Nucleus accumbens (tissue), 56 donors: ENCODE measurements around the gene SELENBP1.
"Not testable (repeated sequence)": the region's sequence is repeated elsewhere in the genome, so short reads cannot be mapped to it uniquely, and the experiment has no call there.

Source experiments
- DNase-seq, 56 donors: peaks; one replicate each; lab custom pipeline; 2025; lab: John Stamatoyannopoulos, UW

The SELENBP1 gene

GRCh38 chr1:151372058-151372934 lies at the start of gene SELENBP1:
Gene SELENBP1, minus strand, starts transcription at chr1:151372705. Its CDS starts 64 bp downstream, at chr1:151372641.
- DNase-seq = peak in 51 of 56 donors; percentile 6 to 76 (median 45)

DNA sequence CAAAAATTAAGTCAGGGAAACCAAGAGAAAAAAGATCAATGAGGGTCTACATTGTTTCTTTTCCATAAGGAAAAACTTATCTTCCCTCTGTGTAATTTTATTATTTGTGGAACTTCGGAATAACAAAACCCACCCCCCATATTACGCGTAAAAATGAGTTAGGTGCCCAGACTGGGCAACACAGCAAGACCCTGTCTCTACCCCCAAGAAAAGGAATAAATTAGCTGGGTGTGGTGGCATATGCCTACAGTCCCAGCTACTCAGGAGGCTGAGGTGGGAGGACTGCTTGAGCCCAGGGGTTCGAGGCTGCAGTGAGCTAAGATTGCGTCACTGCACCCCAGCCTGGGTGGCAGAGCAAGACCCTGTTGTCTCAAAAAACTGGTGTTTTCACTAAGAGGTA lies 47.3 kb upstream of the SELENBP1 start:
- no peak for DNase-seq

DNA sequence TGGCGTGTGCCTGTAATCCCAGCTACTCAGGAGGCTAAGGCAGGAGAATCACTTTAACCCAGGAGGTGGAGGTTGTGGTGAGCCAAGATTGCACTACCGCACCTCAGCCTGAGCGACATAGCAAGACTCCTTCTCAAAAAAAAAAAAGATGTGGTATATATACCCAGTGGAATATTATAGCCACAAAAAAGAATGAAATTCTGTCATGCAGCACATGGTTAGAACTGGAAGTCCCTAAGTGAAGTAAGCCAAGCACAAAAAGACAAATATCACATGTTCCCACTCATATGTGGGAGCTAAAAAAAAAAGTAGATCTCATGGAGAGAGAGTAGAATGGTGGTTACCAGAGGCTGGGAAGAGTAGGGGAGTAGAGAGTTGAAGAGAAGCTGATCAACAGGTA lies 45.6 kb upstream of the SELENBP1 start:
- no peak for DNase-seq

- no peak for DNase-seq
These were observed 43.7 kb upstream of the SELENBP1 start for GRCh38 chr1:151416231-151416630.

DNA sequence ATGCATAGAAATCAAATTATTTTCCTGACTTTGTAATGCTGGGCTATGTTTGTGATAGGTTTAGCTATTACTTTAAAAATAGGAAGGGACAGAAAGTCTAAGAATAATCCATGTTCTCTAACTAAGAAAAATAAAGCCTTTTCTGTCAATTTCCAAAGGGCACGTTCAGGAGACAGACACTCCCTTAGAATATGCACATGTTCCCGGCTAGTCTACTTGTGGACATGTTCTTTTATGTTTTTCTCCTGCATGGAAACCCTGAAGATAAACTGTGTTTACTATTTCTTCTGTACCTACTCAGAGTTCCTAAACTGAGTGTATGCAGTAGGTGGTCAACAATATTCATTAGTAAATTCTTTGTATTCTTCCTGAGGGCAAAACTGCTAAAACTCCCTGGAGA lies 39.4 kb upstream of the SELENBP1 start:
- no peak for DNase-seq

- DNase-seq = no peak
These were observed 36.4 kb upstream of the SELENBP1 start for GRCh38 chr1:151408891-151409290.

GRCh38 chr1:151407304-151407703 lies 34.8 kb upstream of the SELENBP1 start:
- no peak for DNase-seq

DNA sequence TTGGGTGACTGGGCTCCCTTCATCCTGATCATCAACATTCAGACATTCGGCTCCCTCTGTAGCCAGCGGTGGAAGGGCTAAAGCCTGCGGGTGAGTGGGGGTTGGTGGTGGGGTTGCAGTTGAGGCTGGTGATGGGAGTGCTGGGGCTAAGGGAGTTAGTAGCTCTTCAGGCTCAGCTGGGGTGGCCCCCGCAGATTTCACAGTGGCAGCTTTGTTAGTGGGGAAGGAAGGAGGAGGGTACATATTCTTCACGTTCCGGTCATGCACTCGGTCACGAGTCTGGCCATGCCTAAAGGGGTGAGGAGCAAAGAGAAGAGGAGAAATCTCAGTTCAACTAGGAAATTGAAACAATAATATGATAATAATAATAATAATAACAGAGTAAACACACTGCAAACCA lies 33.7 kb upstream of the SELENBP1 start:
- peak in 23 of 56 donors; percentile 1 to 38 (median 15) for DNase-seq

DNA sequence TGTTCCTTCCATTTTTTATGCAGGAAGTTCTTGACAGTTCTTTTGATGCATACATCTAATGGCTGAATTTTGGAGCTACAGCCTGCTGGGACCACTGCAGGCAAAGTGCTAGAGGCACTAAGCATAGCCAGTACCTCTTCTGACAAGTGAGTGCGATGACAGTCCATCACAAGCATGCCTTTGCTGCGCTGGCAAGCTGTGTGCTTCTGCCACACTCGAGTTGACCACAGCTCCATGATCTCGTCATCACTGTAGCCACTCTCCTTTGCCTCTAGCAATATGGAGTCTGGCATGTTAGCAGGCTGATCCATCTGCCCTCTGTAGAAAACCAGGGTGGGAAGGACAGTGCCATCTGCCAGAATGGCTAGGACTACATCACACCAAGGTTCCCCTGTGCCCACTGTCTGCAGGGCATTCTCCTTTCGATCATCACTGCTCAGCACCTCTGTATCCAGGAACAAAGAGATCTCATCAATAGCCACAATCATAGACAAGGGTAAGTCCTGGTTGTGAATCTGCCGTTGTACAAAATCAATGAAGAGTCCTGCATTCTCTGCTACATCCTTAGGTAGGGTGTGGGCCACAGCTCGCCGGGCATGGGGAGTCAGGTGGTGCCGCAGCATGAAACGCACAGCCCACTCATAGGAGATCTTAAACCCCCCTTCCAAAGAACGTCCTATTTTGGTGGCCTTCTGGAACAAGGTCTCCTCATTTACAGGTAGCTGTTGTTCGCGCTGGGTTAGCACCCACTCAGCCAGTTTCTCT lies 32.9 kb upstream of the SELENBP1 start:
- no peak for DNase-seq

DNA sequence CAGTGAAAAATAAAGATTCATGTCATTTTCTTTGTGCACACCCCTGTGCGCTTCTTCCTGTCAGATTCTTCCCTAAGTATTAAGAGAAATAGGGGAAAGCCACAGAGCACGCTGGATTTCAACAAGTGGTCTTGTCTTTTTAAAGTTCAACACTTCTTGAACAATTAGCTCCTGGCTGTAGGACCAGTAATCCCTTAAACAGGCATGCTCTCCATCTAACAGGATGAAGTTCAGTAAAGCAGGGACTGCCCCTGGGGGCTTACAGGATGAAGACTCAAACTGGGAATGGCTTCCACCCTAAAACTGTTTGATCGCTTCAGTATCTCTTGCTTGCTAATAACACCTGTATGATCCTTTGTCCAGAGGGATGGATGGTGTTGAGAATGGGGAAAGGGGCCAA lies 31.1 kb upstream of the SELENBP1 start:
- DNase-seq = no peak

GRCh38 chr1:151402764-151403163 lies 30.3 kb upstream of the SELENBP1 start:
- no peak for DNase-seq

- no peak for DNase-seq
These were observed 29.4 kb upstream of the SELENBP1 start for GRCh38 chr1:151401860-151402259.

GRCh38 chr1:151401125-151401788 lies 28.8 kb upstream of the SELENBP1 start:
- DNase-seq = no peak

- DNase-seq = peak; percentile 46 to 96 (median 84)
These were observed 27.0 kb upstream of the SELENBP1 start, which contains the start of gene PSMB4 for GRCh38 chr1:151399324-151400171. Gene PSMB4, plus strand, starts transcription at chr1:151399573. Its CDS starts 15 bp downstream, at chr1:151399588.

GRCh38 chr1:151396265-151396664 lies 23.8 kb upstream of the SELENBP1 start:
- not testable (repeated sequence) for DNase-seq

- no peak for DNase-seq
These were observed 21.1 kb upstream of the SELENBP1 start for GRCh38 chr1:151393583-151393982.

DNA sequence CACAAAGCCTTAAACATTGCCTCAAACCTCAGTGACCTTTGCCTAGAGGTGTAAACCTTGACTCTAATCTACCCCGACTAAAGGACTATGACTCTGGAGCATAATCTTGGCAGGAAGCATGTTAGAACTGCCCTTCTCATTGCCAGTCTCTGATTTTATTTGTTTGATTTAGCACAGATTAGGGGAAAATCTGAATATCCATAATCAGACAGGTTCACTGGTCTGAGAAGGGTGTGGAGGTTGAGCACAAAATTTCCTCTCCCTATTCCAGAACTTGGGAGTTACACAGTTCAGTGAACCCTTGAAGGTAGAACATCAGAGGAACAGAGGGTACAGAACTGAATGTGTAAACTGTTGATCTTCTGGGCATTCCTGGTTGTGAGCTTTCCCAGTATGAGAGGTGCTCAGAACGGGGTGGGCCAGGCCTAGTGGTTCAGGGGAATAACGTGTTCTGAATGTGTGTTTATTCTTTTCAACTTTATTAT lies 18.6 kb upstream of the SELENBP1 start:
- no peak for DNase-seq

GRCh38 chr1:151390221-151391078 lies 17.9 kb upstream of the SELENBP1 start:
- not testable (repeated sequence) for DNase-seq

GRCh38 chr1:151386002-151386401 lies 13.5 kb upstream of the SELENBP1 start:
- no peak for DNase-seq
